ENCODE data around the gene HECW1.

Gene HECW1

GRCh38 chr7:43108255-43109011 lies 4.0 kb upstream of the HECW1 start:
- H3K27me3 ChIP-seq (ENCODE audit: insufficient read depth, low read depth, severe bottlenecking) = peaks cover 36% of the 10 kb centered on the region
- TF ChIP-seq, protein P1, sequence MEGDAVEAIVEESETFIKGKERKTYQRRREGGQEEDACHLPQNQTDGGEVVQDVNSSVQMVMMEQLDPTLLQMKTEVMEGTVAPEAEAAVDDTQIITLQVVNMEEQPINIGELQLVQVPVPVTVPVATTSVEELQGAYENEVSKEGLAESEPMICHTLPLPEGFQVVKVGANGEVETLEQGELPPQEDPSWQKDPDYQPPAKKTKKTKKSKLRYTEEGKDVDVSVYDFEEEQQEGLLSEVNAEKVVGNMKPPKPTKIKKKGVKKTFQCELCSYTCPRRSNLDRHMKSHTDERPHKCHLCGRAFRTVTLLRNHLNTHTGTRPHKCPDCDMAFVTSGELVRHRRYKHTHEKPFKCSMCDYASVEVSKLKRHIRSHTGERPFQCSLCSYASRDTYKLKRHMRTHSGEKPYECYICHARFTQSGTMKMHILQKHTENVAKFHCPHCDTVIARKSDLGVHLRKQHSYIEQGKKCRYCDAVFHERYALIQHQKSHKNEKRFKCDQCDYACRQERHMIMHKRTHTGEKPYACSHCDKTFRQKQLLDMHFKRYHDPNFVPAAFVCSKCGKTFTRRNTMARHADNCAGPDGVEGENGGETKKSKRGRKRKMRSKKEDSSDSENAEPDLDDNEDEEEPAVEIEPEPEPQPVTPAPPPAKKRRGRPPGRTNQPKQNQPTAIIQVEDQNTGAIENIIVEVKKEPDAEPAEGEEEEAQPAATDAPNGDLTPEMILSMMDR (IDR thresholded peaks at IDR 0.05; ENCODE audit: low read depth, low read length) = peak; percentile 87
- H3K27ac ChIP-seq = no peak overlapping the region
- H3K9me3 ChIP-seq (ENCODE audit: severe bottlenecking) = no peaks in the 10 kb centered on the region
- no peaks in the 10 kb centered on the region for H3K36me3 ChIP-seq
- peak; percentile 79 for DNase-seq
- no peak overlapping the region for H3K4me3 ChIP-seq (ENCODE audit: low read depth, low read length)

GRCh38 chr7:43110791-43111535 lies 1.5 kb upstream of the HECW1 start:
- H3K27me3 ChIP-seq (ENCODE audit: insufficient read depth, low read depth, severe bottlenecking) = peaks cover 58% of the 10 kb centered on the region
- no peak overlapping the region for H3K4me3 ChIP-seq (ENCODE audit: low read depth, low read length)
- TF ChIP-seq, protein P1 (IDR thresholded peaks at IDR 0.05; ENCODE audit: low read depth, low read length) = no peak
- DNase-seq = no peak
- no peak overlapping the region for H3K27ac ChIP-seq
- H3K9me3 ChIP-seq (ENCODE audit: severe bottlenecking) = no peaks in the 10 kb centered on the region
- no peaks in the 10 kb centered on the region for H3K36me3 ChIP-seq

GRCh38 chr7:43111630-43112458 lies 603 bp upstream of the HECW1 start:
- TF ChIP-seq, protein P1 (IDR thresholded peaks at IDR 0.05; ENCODE audit: low read depth, low read length) = no peak
- no peak overlapping the region for H3K4me3 ChIP-seq (ENCODE audit: low read depth, low read length)

DNA sequence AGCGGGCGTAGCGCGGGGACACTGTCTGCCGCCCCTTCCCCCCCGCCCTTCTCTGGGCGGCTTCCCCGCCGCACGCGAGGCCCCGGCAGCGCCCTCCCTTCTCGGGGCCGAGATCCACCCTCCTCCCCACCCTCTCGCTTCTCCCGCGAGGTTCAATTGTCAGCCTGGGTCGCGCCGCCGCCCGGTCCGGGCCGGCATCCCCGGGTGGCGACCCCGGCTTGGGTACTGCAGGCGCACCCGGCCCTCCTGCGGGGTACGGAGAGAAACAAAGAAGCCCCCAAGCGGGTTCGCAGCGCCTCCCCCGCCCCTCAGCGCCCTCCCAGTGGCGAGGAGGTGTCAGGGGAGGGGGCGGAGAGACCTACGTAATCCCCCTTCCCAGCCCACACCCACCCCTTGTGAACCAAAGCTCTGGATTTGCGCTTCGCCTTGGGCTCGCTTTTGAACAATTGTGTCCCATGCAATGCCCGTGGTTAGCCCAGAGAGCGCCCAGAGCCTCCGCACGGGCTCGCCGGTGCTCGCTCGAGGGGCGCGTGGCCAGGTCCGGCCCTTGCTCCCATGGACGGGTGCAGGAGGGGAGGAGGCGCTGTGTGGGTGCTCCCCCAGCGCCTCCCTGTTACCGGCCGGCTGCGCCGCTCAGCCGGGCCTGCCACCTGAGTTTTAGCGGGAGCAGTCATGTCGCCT lies 634 bp downstream of the HECW1 start:
- H3K27me3 ChIP-seq (ENCODE audit: insufficient read depth, low read depth, severe bottlenecking) = peaks cover 58% of the 10 kb centered on the region
- H3K4me3 ChIP-seq (ENCODE audit: low read depth, low read length) = peak overlapping the region; percentile 51
- no peak overlapping the region for H3K27ac ChIP-seq

More at GRCh38 chr7:43111630-43112458, 603 bp upstream of the HECW1 start:
- peaks cover 58% of the 10 kb centered on the region for H3K27me3 ChIP-seq (ENCODE audit: insufficient read depth, low read depth, severe bottlenecking)
- DNase-seq = no peak
- H3K9me3 ChIP-seq (ENCODE audit: severe bottlenecking) = no peaks in the 10 kb centered on the region
- H3K27ac ChIP-seq = no peak overlapping the region
- no peaks in the 10 kb centered on the region for H3K36me3 ChIP-seq

More for the DNA sequence above, 634 bp downstream of the HECW1 start:
- Histone ChIP-seq H3K36me3 (no peaks in the 10 kb centered on the region), H3K9me3 (ENCODE audit: severe bottlenecking) (no peaks in the 10 kb centered on the region)
- DNase-seq = peak; percentile 65
- TF ChIP-seq, protein P1 (IDR thresholded peaks at IDR 0.05; ENCODE audit: low read depth, low read length) = no peak
